Body of pancreas (tissue), 4 donors: ENCODE results near the gene LRRC3.

Source experiments
- POLR2A ChIP-seq, 3 donors: fragments of 450-650 bp; IDR thresholded peaks; one replicate each; pipeline ENCODE4 v1.6.1; 2016; ENCODE audit warnings: antibody characterized with exemption in 3 of 3, mild to moderate bottlenecking in 2 of 3
- TF ChIP-seq, protein P1 (sequence below), 7 experiments: fragments of 450-650 bp in 4 of 7; fragments of 200-600 bp in 3 of 7; sonication (generic) in 3 of 7; IDR thresholded peaks; one replicate each; pipeline ENCODE4 v1.5.1; 2016 to 2019; ENCODE audit warnings: antibody characterized with exemption in 7 of 7

- TF ChIP-seq, protein P1, sequence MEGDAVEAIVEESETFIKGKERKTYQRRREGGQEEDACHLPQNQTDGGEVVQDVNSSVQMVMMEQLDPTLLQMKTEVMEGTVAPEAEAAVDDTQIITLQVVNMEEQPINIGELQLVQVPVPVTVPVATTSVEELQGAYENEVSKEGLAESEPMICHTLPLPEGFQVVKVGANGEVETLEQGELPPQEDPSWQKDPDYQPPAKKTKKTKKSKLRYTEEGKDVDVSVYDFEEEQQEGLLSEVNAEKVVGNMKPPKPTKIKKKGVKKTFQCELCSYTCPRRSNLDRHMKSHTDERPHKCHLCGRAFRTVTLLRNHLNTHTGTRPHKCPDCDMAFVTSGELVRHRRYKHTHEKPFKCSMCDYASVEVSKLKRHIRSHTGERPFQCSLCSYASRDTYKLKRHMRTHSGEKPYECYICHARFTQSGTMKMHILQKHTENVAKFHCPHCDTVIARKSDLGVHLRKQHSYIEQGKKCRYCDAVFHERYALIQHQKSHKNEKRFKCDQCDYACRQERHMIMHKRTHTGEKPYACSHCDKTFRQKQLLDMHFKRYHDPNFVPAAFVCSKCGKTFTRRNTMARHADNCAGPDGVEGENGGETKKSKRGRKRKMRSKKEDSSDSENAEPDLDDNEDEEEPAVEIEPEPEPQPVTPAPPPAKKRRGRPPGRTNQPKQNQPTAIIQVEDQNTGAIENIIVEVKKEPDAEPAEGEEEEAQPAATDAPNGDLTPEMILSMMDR (IDR thresholded peaks at IDR 0.05) = no peak
- TF ChIP-seq POLR2A (IDR thresholded peaks at IDR 0.05) = no peak
Observed at GRCh38 chr21:44436958-44437357, 18.4 kb upstream of the LRRC3 start.
